ENCODE data around the gene NECTIN3. TPM values are rescaled to one million over a fixed set of nuclear protein-coding genes. Genes with fewer than 3 reads are reported as not detected.

NECTIN3 gene
- total and polyA plus RNA-seq, 11 donors = 1.8 to 13.8 (median 8.8) TPM

GRCh38 chr3:111173328-111173900 is 101.8 kb downstream of the NECTIN3 start:
- intact Hi-C loops (cut with DNase I) = no loop called here
- Histone ChIP-seq H3K4me1 (no peaks in the 10 kb centered on the region), H3K4me3 (no peak overlapping the region), H3K9me3 (peaks cover 0 to 3% (median 0%) of the 10 kb centered on the region in 12 donors), H3K36me3 (peaks cover 0 to 7% (median 0%) of the 10 kb centered on the region in 9 donors), H3K27me3 (no peaks in the 10 kb centered on the region), H3K27ac (no peak overlapping the region)
- TF ChIP-seq POLR2A (IDR thresholded peaks at IDR 0.05) = no peak
- no peak for TF ChIP-seq CTCF (IDR thresholded peaks at IDR 0.05)
- WGBS, 4 donors = 87 to 92% (median 90%) methylated on average over 2 of the region's 2 CpGs
- DNase-seq = no peak
- ATAC-seq = no peak

DNA sequence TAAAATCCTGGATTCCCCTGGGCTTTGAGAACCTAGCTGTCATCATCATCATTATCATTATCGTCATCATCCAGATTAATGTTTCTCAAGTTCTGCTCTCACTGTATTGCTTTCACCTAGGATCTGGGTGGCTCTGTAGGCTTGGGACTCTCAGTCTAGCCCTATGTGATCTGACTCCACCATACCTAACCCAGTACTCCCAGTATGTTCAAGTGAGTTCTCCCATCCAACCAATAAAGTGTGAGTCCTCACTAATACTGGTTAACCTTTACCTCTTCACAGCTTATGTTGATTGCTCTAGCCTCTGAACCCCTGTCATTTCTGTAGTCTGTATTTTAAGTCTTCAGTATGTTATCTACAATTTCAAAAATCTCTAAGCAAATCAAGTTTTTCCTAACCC is 102.3 kb downstream of the NECTIN3 start:
- WGBS, 4 donors = 81 to 89% (median 86%) methylated on average over 1 of the region's 1 CpG
- TF ChIP-seq POLR2A (IDR thresholded peaks at IDR 0.05) (no peak), CTCF (IDR thresholded peaks at IDR 0.05) (no peak)
- Histone ChIP-seq H3K36me3 (peaks cover 0 to 7% (median 0%) of the 10 kb centered on the region in 9 donors), H3K4me3 (no peak overlapping the region), H3K4me1 (no peaks in the 10 kb centered on the region), H3K9me3 (peaks cover 0 to 3% (median 0%) of the 10 kb centered on the region in 12 donors), H3K27ac (no peak overlapping the region), H3K27me3 (no peaks in the 10 kb centered on the region)
- DNase-seq = no peak
- intact Hi-C loops (cut with DNase I) = no loop called here
- ATAC-seq = no peak

DNA sequence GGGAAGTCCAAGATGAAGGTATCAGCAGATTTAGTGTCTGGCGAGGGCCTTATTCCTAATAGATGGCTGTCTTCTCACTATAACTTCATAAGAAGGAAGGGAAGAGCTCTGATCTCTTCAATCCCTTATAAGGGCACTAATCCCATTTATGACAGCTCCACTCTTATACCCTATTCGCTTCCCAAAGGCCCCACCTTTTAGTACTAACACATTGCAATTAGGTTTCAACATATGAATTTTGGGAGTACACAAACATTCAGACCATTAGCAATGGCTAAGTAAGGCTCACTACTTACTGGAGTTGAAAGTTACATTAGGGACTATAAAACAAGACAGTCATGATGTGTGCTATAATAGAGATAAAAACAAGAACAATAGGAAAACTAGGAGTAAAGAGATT is 118.9 kb downstream of the NECTIN3 start:
- intact Hi-C loops (cut with DNase I) = no loop called here

DNA sequence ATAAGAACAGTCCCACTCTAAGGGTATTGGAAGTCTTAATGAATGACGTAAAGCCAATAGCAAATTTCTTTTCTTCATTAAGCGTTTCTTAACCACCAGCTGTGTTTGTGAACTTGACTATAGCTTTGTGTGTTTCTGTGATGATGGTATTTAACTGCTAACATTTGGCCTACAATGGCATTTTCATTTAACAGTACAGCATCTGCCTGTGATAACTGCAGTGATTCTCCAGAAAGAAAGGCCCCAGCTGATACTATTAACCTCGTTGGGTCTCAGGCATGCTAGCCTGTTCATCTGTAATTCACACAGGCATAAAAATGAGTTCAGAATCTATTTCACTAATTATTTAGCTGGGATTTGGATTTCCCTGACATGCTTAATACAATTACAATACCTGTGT is 121.9 kb downstream of the NECTIN3 start:
- DNase-seq (no peak), ATAC-seq (no peak)
- intact Hi-C loops (cut with DNase I) = no loop called here
- TF ChIP-seq CTCF (IDR thresholded peaks at IDR 0.05) (no peak), POLR2A (IDR thresholded peaks at IDR 0.05) (no peak)
- Histone ChIP-seq H3K36me3 (peaks cover 0 to 34% (median 9%) of the 10 kb centered on the region in 9 donors), H3K9me3 (no peaks in the 10 kb centered on the region), H3K27ac (no peak overlapping the region), H3K4me3 (no peak overlapping the region), H3K27me3 (no peaks in the 10 kb centered on the region), H3K4me1 (no peaks in the 10 kb centered on the region)
- 80 to 92% (median 82%) methylated on average over 3 of the region's 3 CpGs for WGBS, 4 donors

More for the DNA sequence above, 118.9 kb downstream of the NECTIN3 start:
- Histone ChIP-seq H3K27me3 (no peaks in the 10 kb centered on the region), H3K4me1 (no peaks in the 10 kb centered on the region), H3K9me3 (no peaks in the 10 kb centered on the region), H3K27ac (no peak overlapping the region), H3K36me3 (peaks cover 0 to 34% (median 9%) of the 10 kb centered on the region in 9 donors), H3K4me3 (no peak overlapping the region)
- no peak for TF ChIP-seq POLR2A (IDR thresholded peaks at IDR 0.05)
- ATAC-seq (no peak), DNase-seq (no peak)
- 95 to 100% (median 98%) methylated on average over 2 of the region's 2 CpGs for WGBS, 4 donors

DNA sequence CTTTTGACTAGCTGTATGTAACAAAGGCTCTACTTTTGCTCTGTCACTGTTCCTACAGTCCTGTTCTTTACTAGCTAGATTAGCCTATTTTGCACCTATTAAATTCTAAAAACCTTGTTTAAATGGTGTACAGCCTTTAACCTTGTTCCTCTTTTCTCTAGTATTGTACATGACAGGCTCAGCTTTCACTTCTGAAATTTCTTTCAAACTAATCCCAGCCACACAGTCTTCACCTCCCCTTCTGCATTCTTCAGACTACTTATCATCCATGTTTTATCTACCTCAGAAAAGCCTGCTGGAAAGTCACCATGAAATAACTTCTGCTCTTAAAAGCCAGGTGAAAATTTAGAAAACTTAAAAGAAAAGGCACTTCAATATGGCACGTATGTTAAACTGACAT is 122.4 kb downstream of the NECTIN3 start:
- Histone ChIP-seq H3K27me3 (no peaks in the 10 kb centered on the region), H3K36me3 (peaks cover 0 to 34% (median 9%) of the 10 kb centered on the region in 9 donors), H3K9me3 (no peaks in the 10 kb centered on the region), H3K27ac (no peak overlapping the region), H3K4me1 (no peaks in the 10 kb centered on the region), H3K4me3 (no peak overlapping the region)
- ATAC-seq (no peak), DNase-seq (no peak)
- 92 to 98% (median 97%) methylated on average over 1 of the region's 1 CpG for WGBS, 4 donors
- TF ChIP-seq CTCF (IDR thresholded peaks at IDR 0.05) (no peak), POLR2A (IDR thresholded peaks at IDR 0.05) (no peak)
- intact Hi-C loops (cut with DNase I) = no loop called here

Measured in heart left ventricle (tissue), 16 donors.